ENCODE results near the gene MPRIP. TPM values are rescaled to one million over a fixed set of nuclear protein-coding genes. Genes with fewer than 3 reads are reported as not detected.

MPRIP gene
- total RNA-seq, 1 donor from 2014 or later = 161 TPM

Other genes starting within 250 kb of the MPRIP start
- not detected in 2 replicates for gene TNFRSF13B, start 70.3 kb upstream of the MPRIP start, total RNA-seq
- 17.2 and 17.3 TPM in 2 replicates for gene PLD6, start 163.9 kb downstream of the MPRIP start, total RNA-seq
- 34.1 and 34.7 TPM in 2 replicates for gene FLCN, start 194.7 kb downstream of the MPRIP start, total RNA-seq
- gene COPS3, start 238.8 kb downstream of the MPRIP start, total RNA-seq = 125 and 133 TPM in 2 replicates